ENCODE results near the gene TUBGCP6. TPM values are rescaled to one million over a fixed set of nuclear protein-coding genes. Genes with fewer than 3 reads are reported as not detected.

TUBGCP6 gene
- total and polyA plus RNA-seq, 2 experiments from 2014 or later, result 18.6 to 47.1 TPM

GRCh38 chr22:50289942-50290630, 45.3 kb upstream of the TUBGCP6 start:
- Histone ChIP-seq H3K27ac (ENCODE audit: low read depth) (no peak overlapping the region), H3K4me2 (no peak overlapping the region), H3K4me1 (ENCODE audit: insufficient read depth) (peaks cover 20% of the 10 kb centered on the region), H3K27me3 (ENCODE audit: insufficient read depth) (no peaks in the 10 kb centered on the region), H4K20me1 (replicated peaks; ENCODE audit: insufficient read depth) (no peaks in the 10 kb centered on the region; the same call in 1 of the 2 replicates), H3K36me3 (ENCODE audit: insufficient read depth) (no peaks in the 10 kb centered on the region), H3K4me3 (no peak overlapping the region), H3F3A (replicated peaks; ENCODE audit: low read depth) (no peaks in the 10 kb centered on the region), H3K9me2 (ENCODE audit: insufficient read depth) (no peaks in the 10 kb centered on the region), H2AFZ (no peak overlapping the region), H3K79me2 (replicated peaks; ENCODE audit: insufficient read depth) (peaks cover 22% of the 10 kb centered on the region)
- Mint-ChIP-seq H3K27me3 (ENCODE audit: insufficient read depth, low read depth, poor library complexity) (peaks cover 12% of the 10 kb centered on the region), H3K4me1 (peaks cover 12% of the 10 kb centered on the region), H3K27ac (no peak overlapping the region), H3K36me3 (ENCODE audit: low read depth) (peaks cover 12% of the 10 kb centered on the region), H3K4me3 (no peak overlapping the region), H3K9me3 (no peaks in the 10 kb centered on the region; the same call in 2 of the 3 replicates)
- DNase-seq (ENCODE audit: low spot score), result no peak
- no peak for ATAC-seq
- TF ChIP-seq EZH2 (IDR thresholded peaks at IDR 0.05; ENCODE audit: low read depth, unreplicated experiment), result no peak
- TF ChIP-seq POLR2AphosphoS5 (IDR thresholded peaks at IDR 0.05; ENCODE audit: low read depth), result no peak
- TF ChIP-seq, protein P1, sequence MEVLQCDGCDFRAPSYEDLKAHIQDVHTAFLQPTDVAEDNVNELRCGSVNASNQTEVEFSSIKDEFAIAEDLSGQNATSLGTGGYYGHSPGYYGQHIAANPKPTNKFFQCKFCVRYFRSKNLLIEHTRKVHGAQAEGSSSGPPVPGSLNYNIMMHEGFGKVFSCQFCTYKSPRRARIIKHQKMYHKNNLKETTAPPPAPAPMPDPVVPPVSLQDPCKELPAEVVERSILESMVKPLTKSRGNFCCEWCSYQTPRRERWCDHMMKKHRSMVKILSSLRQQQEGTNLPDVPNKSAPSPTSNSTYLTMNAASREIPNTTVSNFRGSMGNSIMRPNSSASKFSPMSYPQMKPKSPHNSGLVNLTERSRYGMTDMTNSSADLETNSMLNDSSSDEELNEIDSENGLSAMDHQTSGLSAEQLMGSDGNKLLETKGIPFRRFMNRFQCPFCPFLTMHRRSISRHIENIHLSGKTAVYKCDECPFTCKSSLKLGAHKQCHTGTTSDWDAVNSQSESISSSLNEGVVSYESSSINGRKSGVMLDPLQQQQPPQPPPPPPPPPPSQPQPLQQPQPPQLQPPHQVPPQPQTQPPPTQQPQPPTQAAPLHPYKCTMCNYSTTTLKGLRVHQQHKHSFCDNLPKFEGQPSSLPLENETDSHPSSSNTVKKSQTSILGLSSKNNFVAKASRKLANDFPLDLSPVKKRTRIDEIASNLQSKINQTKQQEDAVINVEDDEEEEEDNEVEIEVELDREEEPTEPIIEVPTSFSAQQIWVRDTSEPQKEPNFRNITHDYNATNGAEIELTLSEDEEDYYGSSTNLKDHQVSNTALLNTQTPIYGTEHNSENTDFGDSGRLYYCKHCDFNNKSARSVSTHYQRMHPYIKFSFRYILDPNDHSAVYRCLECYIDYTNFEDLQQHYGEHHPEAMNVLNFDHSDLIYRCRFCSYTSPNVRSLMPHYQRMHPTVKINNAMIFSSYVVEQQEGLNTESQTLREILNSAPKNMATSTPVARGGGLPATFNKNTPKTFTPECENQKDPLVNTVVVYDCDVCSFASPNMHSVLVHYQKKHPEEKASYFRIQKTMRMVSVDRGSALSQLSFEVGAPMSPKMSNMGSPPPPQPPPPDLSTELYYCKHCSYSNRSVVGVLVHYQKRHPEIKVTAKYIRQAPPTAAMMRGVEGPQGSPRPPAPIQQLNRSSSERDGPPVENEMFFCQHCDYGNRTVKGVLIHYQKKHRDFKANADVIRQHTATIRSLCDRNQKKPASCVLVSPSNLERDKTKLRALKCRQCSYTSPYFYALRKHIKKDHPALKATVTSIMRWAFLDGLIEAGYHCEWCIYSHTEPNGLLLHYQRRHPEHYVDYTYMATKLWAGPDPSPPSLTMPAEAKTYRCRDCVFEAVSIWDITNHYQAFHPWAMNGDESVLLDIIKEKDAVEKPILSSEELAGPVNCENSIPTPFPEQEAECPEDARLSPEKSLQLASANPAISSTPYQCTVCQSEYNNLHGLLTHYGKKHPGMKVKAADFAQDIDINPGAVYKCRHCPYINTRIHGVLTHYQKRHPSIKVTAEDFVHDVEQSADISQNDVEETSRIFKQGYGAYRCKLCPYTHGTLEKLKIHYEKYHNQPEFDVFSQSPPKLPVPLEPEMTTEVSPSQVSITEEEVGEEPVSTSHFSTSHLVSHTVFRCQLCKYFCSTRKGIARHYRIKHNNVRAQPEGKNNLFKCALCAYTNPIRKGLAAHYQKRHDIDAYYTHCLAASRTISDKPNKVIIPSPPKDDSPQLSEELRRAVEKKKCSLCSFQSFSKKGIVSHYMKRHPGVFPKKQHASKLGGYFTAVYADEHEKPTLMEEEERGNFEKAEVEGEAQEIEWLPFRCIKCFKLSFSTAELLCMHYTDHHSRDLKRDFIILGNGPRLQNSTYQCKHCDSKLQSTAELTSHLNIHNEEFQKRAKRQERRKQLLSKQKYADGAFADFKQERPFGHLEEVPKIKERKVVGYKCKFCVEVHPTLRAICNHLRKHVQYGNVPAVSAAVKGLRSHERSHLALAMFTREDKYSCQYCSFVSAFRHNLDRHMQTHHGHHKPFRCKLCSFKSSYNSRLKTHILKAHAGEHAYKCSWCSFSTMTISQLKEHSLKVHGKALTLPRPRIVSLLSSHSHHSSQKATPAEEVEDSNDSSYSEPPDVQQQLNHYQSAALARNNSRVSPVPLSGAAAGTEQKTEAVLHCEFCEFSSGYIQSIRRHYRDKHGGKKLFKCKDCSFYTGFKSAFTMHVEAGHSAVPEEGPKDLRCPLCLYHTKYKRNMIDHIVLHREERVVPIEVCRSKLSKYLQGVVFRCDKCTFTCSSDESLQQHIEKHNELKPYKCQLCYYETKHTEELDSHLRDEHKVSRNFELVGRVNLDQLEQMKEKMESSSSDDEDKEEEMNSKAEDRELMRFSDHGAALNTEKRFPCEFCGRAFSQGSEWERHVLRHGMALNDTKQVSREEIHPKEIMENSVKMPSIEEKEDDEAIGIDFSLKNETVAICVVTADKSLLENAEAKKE (CRISPR knock-in tag; IDR thresholded peaks at IDR 0.05), result no peak
- no peak for TF ChIP-seq REST (IDR thresholded peaks at IDR 0.05; ENCODE audit: unreplicated experiment)
- TF ChIP-seq ZNF114 (CRISPR knock-in tag; IDR thresholded peaks at IDR 0.05), result no peak
- no peak for TF ChIP-seq JUNB (IDR thresholded peaks at IDR 0.05; ENCODE audit: unreplicated experiment)
- no peak for TF ChIP-seq ETS1 (IDR thresholded peaks at IDR 0.05)
